ENCODE results near the gene HYAL1.

Gene HYAL1

GRCh38 chr3:50295553-50296431 lies 7.6 kb downstream of the HYAL1 start:
- Histone ChIP-seq H3K9me3 (ENCODE audit: control insufficient read depth, insufficient read depth, low read length) (no peaks in the 10 kb centered on the region), H3K4me3 (ENCODE audit: low read depth, low read length) (no peak overlapping the region), H3K36me3 (ENCODE audit: control insufficient read depth, insufficient read depth, low read length) (peaks cover 2% of the 10 kb centered on the region), H3K27me3 (ENCODE audit: control insufficient read depth, insufficient read depth, low read length) (no peaks in the 10 kb centered on the region), H3K4me1 (ENCODE audit: control insufficient read depth, insufficient read depth, low read length) (no peaks in the 10 kb centered on the region), H3K9ac (ENCODE audit: low read depth, low read length) (no peak overlapping the region)

GRCh38 chr3:50294492-50295403 lies 8.6 kb downstream of the HYAL1 start:
- Histone ChIP-seq H3K9ac (ENCODE audit: low read depth, low read length) (no peak overlapping the region), H3K27me3 (ENCODE audit: control insufficient read depth, insufficient read depth, low read length) (no peaks in the 10 kb centered on the region), H3K4me1 (ENCODE audit: control insufficient read depth, insufficient read depth, low read length) (no peaks in the 10 kb centered on the region), H3K4me3 (ENCODE audit: low read depth, low read length) (no peak overlapping the region), H3K9me3 (ENCODE audit: control insufficient read depth, insufficient read depth, low read length) (no peaks in the 10 kb centered on the region), H3K36me3 (ENCODE audit: control insufficient read depth, insufficient read depth, low read length) (peaks cover 12% of the 10 kb centered on the region)

GRCh38 chr3:50294089-50294488 lies 9.3 kb downstream of the HYAL1 start:
- no peaks in the 10 kb centered on the region for H3K9me3 ChIP-seq (ENCODE audit: control insufficient read depth, insufficient read depth, low read length)
- no peak overlapping the region for H3K4me3 ChIP-seq (ENCODE audit: low read depth, low read length)
- H3K4me1 ChIP-seq (ENCODE audit: control insufficient read depth, insufficient read depth, low read length): no peaks in the 10 kb centered on the region
- no peak overlapping the region for H3K9ac ChIP-seq (ENCODE audit: low read depth, low read length)
- H3K36me3 ChIP-seq (ENCODE audit: control insufficient read depth, insufficient read depth, low read length): peaks cover 18% of the 10 kb centered on the region
- H3K27me3 ChIP-seq (ENCODE audit: control insufficient read depth, insufficient read depth, low read length): no peaks in the 10 kb centered on the region

DNA sequence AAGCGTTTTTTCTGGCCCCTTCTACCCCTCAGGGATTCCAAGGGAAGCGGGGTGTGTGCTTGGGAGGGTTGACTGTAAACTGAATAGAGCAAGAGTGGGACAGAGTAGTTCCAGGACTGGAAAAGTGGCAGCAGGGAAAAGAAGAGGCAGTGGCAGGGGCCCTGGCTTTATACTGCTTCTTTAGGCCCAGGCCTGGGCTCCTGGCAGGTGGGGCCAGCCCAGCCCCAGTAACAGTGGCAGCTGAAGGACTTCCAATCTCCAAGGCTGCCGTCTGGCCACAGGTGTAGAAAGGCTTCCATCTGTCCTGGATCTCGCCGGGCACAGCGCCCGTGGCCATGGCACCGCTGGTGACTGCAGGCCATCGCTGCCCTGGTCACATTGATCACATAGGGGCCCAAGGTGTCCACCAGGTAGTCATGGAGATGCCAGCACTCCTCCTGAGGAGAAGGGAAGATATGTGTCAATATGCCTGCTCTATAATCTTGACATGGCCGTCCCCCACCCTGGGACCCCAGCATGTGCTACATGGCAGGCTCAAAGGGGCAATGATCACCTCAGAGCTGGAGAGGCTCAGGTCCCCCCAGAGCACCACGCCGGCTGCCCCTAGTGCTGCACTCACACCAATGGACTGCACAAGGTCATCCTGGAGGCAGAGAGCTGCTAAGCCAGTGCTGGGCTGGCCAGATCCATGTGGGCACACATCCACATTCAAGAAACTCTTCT lies 10.1 kb downstream of the HYAL1 start:
- H3K9ac ChIP-seq (ENCODE audit: low read depth, low read length): peak overlapping the region; percentile 71
- no peaks in the 10 kb centered on the region for H3K9me3 ChIP-seq (ENCODE audit: control insufficient read depth, insufficient read depth, low read length)
- H3K4me1 ChIP-seq (ENCODE audit: control insufficient read depth, insufficient read depth, low read length): no peaks in the 10 kb centered on the region
- no peaks in the 10 kb centered on the region for H3K27me3 ChIP-seq (ENCODE audit: control insufficient read depth, insufficient read depth, low read length)
- no peak overlapping the region for H3K4me3 ChIP-seq (ENCODE audit: low read depth, low read length)
- H3K36me3 ChIP-seq (ENCODE audit: control insufficient read depth, insufficient read depth, low read length): peaks cover 27% of the 10 kb centered on the region

GRCh38 chr3:50292159-50293078 lies 11.0 kb downstream of the HYAL1 start, which contains the start of gene IFRD2:
TSS of gene IFRD2 (minus strand) at chr3:50292429. CDS start at chr3:50292274, 155 bp downstream.
- no peaks in the 10 kb centered on the region for H3K27me3 ChIP-seq (ENCODE audit: control insufficient read depth, insufficient read depth, low read length)
- H3K9me3 ChIP-seq (ENCODE audit: control insufficient read depth, insufficient read depth, low read length): no peaks in the 10 kb centered on the region
- H3K36me3 ChIP-seq (ENCODE audit: control insufficient read depth, insufficient read depth, low read length): peaks cover 34% of the 10 kb centered on the region
- H3K4me3 ChIP-seq (ENCODE audit: low read depth, low read length): peak within 1 kb of the TSS; percentile 93
- H3K4me1 ChIP-seq (ENCODE audit: control insufficient read depth, insufficient read depth, low read length): no peaks in the 10 kb centered on the region
- H3K9ac ChIP-seq (ENCODE audit: low read depth, low read length): peak within 1 kb of the TSS; percentile 71

DNA sequence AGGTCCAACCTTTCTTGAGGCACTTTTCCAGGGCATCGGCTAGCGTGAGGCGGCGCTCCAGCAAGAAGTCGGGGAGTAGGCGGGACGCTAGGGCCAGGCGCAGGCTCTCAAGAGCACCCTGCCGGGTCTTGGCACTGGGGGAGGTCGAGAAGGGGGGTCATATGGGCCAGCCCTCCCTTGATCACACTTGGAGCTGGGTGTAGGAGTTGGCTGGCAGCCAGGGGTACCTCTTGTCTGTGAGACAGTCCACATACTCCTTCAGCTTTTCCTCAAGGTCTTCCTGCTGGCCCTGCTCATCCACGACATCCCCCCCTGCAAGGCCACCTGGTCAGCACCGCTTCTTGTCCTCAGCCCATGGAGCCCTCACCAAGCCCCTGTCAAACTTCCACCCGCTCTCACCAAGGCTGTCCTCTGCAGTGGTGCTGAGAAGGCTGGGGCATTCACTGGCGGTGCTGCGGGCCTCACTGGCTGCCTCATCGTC lies 13.2 kb downstream of the HYAL1 start:
- no peaks in the 10 kb centered on the region for H3K9me3 ChIP-seq (ENCODE audit: control insufficient read depth, insufficient read depth, low read length)
- no peak overlapping the region for H3K9ac ChIP-seq (ENCODE audit: low read depth, low read length)
- H3K4me1 ChIP-seq (ENCODE audit: control insufficient read depth, insufficient read depth, low read length): no peaks in the 10 kb centered on the region
- peaks cover 37% of the 10 kb centered on the region for H3K36me3 ChIP-seq (ENCODE audit: control insufficient read depth, insufficient read depth, low read length)
- H3K4me3 ChIP-seq (ENCODE audit: low read depth, low read length): no peak overlapping the region
- H3K27me3 ChIP-seq (ENCODE audit: control insufficient read depth, insufficient read depth, low read length): no peaks in the 10 kb centered on the region

GRCh38 chr3:50289130-50289529 lies 14.2 kb downstream of the HYAL1 start:
- Histone ChIP-seq H3K27me3 (ENCODE audit: control insufficient read depth, insufficient read depth, low read length) (no peaks in the 10 kb centered on the region), H3K4me1 (ENCODE audit: control insufficient read depth, insufficient read depth, low read length) (no peaks in the 10 kb centered on the region), H3K36me3 (ENCODE audit: control insufficient read depth, insufficient read depth, low read length) (peaks cover 37% of the 10 kb centered on the region), H3K9ac (ENCODE audit: low read depth, low read length) (no peak overlapping the region), H3K4me3 (ENCODE audit: low read depth, low read length) (no peak overlapping the region), H3K9me3 (ENCODE audit: control insufficient read depth, insufficient read depth, low read length) (no peaks in the 10 kb centered on the region)

DNA sequence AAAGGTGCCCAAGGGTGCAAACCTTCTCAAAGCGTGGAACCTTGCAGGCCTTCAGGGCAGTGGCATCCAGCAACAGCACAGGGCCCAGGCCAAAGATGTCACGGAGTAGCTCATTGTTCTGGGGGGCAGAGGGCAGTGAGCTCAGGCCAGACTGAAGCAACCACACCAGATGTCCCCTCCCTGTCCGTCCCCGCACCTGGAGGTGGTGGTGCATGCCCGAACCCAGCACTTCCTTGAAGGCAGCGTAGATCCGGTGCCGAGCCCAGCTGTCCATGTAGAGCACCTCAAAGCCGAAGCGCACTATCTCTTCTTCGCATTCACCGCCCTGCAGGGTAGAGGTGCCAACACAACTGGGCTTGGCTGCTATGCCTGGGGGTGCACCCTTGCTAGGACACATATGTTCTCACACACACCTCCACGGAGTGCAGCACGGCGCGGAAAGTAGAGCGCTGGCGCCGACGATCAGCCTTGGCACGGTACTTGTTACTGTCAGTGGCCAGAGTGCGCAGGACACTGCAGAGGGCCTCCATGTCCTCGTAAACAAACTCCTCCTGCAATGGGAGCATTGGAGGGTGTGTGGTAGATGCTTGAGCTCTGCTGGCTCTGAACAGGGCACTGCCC lies 14.9 kb downstream of the HYAL1 start:
- Histone ChIP-seq H3K36me3 (ENCODE audit: control insufficient read depth, insufficient read depth, low read length) (peaks cover 37% of the 10 kb centered on the region), H3K4me3 (ENCODE audit: low read depth, low read length) (no peak overlapping the region), H3K9me3 (ENCODE audit: control insufficient read depth, insufficient read depth, low read length) (no peaks in the 10 kb centered on the region), H3K4me1 (ENCODE audit: control insufficient read depth, insufficient read depth, low read length) (no peaks in the 10 kb centered on the region), H3K9ac (ENCODE audit: low read depth, low read length) (no peak overlapping the region), H3K27me3 (ENCODE audit: control insufficient read depth, insufficient read depth, low read length) (no peaks in the 10 kb centered on the region)

DNA sequence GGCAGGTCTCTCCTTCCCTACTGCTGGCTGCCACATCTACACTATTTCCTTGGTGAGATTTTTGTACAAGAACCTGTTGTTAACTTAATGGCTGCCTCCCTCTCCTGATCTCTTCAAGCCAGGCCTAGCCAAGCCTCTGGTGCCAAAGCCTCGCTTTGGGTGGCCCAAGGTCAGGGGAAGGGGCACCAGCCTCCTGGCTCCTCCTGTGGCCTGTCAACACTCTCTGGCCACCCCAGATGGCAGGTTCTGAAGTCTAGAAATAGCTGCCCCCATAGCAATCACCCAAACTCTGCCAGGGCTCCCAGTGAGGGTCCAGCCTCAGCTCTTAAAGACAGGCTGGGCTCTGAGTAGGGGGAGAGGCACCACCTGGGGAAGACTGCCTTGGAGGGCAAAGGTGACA lies 16.1 kb downstream of the HYAL1 start:
- H3K4me3 ChIP-seq (ENCODE audit: low read depth, low read length): no peak overlapping the region
- H3K4me1 ChIP-seq (ENCODE audit: control insufficient read depth, insufficient read depth, low read length): no peaks in the 10 kb centered on the region
- H3K27me3 ChIP-seq (ENCODE audit: control insufficient read depth, insufficient read depth, low read length): no peaks in the 10 kb centered on the region
- no peaks in the 10 kb centered on the region for H3K9me3 ChIP-seq (ENCODE audit: control insufficient read depth, insufficient read depth, low read length)
- peaks cover 37% of the 10 kb centered on the region for H3K36me3 ChIP-seq (ENCODE audit: control insufficient read depth, insufficient read depth, low read length)
- no peak overlapping the region for H3K9ac ChIP-seq (ENCODE audit: low read depth, low read length)
